HG02840 (cell line): ENCODE results near the gene LIMCH1.

ENCODE experiments used
- ATAC-seq: cut with Tn5 transposase; IDR thresholded peaks from one replicate; pipeline ENCODE4 v1.9.1; 2021; ENCODE audit warnings: mild to moderate bottlenecking, moderate library complexity, moderate number of reproducible peaks; ENCODE audit not compliant: unreplicated experiment, low FRiP score

Gene LIMCH1

GRCh38 chr4:41748571-41749475 is 210.9 kb downstream of the LIMCH1 start, which contains the start of gene PHOX2B:
TSS of gene PHOX2B (minus strand) at chr4:41748725. CDS start at chr4:41748610, 115 bp downstream.
- no peak for ATAC-seq

DNA sequence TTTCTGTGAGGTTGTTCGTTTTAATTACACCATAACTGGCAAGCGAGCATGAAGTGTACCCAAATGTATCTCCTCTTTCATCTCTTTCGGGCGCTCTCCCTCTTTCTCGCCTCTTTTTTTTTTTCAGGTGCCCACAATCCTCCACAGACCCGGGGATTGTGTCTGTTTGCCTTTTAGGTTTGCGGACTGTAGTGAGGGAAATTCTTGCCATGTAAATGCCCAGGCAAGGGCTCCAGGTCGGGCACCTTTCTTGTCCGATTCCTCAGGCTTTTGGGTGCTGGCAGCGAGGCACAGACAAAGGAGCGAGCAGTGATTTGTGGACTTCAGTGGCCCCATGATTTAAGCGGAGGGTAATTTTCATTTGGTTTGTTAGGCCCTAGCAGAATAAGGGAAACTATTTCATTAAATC is 211.7 kb downstream of the LIMCH1 start:
- ATAC-seq: no peak
